ENCODE results near the gene KCNQ2. TPM values are rescaled to one million over a fixed set of nuclear protein-coding genes. Genes with fewer than 3 reads are reported as not detected.
"Not testable (repeated sequence)": the region's sequence is repeated elsewhere in the genome, so short reads cannot be mapped to it uniquely, and the experiment has no call there.

KCNQ2 gene
- total and polyA plus RNA-seq, 5 experiments from 2014 or later = 0.30 to 0.49 TPM; not detected in 3

GRCh38 chr20:63484651-63485403 lies 12.4 kb upstream of the KCNQ2 start:
- Mint-ChIP-seq H3K4me1 (peaks cover 0 to 11% (median under 1%) of the 10 kb centered on the region in 4 donors), H3K9me3 (peaks cover 0 to 2% (median 0%) of the 10 kb centered on the region in 9 donors), H3K4me3 (no peak overlapping the region), H3K36me3 (no peaks in the 10 kb centered on the region), H3K27ac (no peak overlapping the region), H3K27me3 (peaks cover 10 to 59% (median 21%) of the 10 kb centered on the region in 5 donors)
- POLR2A ChIA-PET = no interaction called here
- no peak for ATAC-seq
- no peak for DNase-seq

GRCh38 chr20:63484236-63484635 lies 11.8 kb upstream of the KCNQ2 start:
- Mint-ChIP-seq H3K27me3 (peaks cover 10 to 57% (median 21%) of the 10 kb centered on the region in 5 donors), H3K36me3 (no peaks in the 10 kb centered on the region), H3K9me3 (peaks cover 0 to 2% (median 0%) of the 10 kb centered on the region in 9 donors), H3K4me1 (peaks cover 0 to 11% (median under 1%) of the 10 kb centered on the region in 4 donors), H3K27ac (no peak overlapping the region), H3K4me3 (no peak overlapping the region)
- no peak for ATAC-seq
- no peak for DNase-seq
- POLR2A ChIA-PET = no interaction called here

GRCh38 chr20:63483834-63484233 lies 11.4 kb upstream of the KCNQ2 start:
- no peak overlapping the region for H3K4me3 Mint-ChIP-seq
- H3K4me1 Mint-ChIP-seq = peaks cover 0 to 11% (median under 1%) of the 10 kb centered on the region in 4 donors
- H3K27ac Mint-ChIP-seq = no peak overlapping the region
- H3K27me3 Mint-ChIP-seq = peaks cover 10 to 59% (median 21%) of the 10 kb centered on the region in 5 donors
- H3K9me3 Mint-ChIP-seq = peaks cover 0 to 2% (median 0%) of the 10 kb centered on the region in 9 donors
- H3K36me3 Mint-ChIP-seq = no peaks in the 10 kb centered on the region
- ATAC-seq (no peak), DNase-seq (no peak)
- POLR2A ChIA-PET = no interaction called here

DNA sequence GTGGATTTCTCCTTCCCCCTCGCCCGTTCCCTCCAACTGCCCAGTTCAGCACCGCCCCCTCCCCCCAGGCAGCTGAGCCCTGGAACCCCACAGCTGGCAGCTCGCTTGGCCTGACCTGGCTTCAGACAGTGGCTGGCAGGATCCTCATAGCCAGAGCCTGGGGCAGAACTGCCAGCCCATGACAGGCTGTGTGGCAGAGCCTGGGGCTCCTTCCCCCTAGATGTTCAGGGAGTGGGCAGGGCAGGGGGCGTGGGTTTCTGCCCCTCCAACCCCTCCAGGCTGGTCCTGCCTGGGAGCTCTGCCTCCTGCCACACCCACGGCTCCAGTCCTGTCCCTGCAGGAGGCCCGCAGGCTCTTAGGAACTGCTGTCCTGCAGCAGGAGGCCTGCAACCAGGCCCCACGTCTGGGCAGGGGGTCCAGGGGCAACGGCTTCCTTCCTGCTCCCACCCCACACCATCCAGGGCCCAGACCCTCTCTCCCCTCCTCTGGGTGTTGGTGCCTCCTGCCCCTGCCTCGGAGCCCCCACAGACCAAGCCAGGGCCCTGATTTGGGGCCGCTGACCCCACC lies 9.6 kb upstream of the KCNQ2 start:
- peaks cover 0 to 11% (median 2%) of the 10 kb centered on the region in 4 donors for H3K4me1 Mint-ChIP-seq
- DNase-seq = no peak
- POLR2A ChIA-PET = no interaction called here
- no peaks in the 10 kb centered on the region for H3K36me3 Mint-ChIP-seq
- peaks cover 0 to 2% (median 0%) of the 10 kb centered on the region in 9 donors for H3K9me3 Mint-ChIP-seq
- no peak overlapping the region for H3K27ac Mint-ChIP-seq
- H3K27me3 Mint-ChIP-seq = peaks cover 10 to 70% (median 25%) of the 10 kb centered on the region in 5 donors
- no peak for ATAC-seq
- H3K4me3 Mint-ChIP-seq = no peak overlapping the region

GRCh38 chr20:63481503-63481902 lies 9.0 kb upstream of the KCNQ2 start:
- ATAC-seq = no peak
- no peaks in the 10 kb centered on the region for H3K36me3 Mint-ChIP-seq
- peaks cover 10 to 70% (median 25%) of the 10 kb centered on the region in 5 donors for H3K27me3 Mint-ChIP-seq
- DNase-seq = no peak
- H3K27ac Mint-ChIP-seq = peak overlapping the region in 1 of 10 donors; percentile 30
- POLR2A ChIA-PET = no interaction called here
- H3K9me3 Mint-ChIP-seq = peaks cover 0 to 2% (median 0%) of the 10 kb centered on the region in 9 donors
- H3K4me1 Mint-ChIP-seq = peaks cover 0 to 11% (median 2%) of the 10 kb centered on the region in 4 donors
- H3K4me3 Mint-ChIP-seq = no peak overlapping the region

DNA sequence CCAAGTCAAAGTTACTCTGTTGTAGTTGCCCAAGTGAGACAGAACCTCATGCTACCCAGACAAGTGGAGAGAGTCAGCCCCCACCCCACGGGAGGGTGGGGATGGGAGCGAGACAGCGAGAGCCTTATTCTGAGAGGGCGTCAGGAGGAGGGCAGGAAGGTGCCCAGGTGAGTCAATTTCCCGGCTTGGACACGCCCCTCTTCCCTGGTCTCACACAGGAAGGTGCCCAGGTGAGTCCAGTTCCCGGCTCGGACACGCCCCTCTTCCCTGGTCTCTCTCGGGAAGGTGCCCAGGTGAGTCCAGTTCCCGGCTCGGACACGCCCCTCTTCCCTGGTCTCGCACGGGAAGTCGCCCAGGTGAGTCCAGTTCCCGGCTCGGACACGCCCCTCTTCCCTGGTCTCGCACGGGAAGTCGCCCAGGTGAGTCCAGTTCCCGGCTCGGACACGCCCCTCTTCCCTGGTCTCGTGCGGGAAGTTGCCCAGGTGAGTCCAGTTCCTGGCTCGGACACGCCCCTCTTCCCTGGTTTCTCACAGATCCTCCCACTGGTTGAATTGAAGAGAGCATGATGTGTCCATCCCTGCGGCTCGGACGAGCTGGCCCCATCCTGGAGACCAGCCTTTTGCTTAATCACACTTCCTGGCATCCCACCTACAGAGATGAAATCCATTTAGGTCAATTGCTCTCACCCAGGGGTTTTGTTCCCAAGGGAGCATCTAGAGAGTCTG lies 7.4 kb upstream of the KCNQ2 start:
- H3K36me3 Mint-ChIP-seq, DNase-seq, H3K27ac Mint-ChIP-seq, H3K4me3 Mint-ChIP-seq, POLR2A ChIA-PET, H3K9me3 Mint-ChIP-seq, ATAC-seq: not testable (repeated sequence)
- Mint-ChIP-seq H3K27me3 (peaks cover 14 to 73% (median 32%) of the 10 kb centered on the region in 5 donors), H3K4me1 (peaks cover 0 to 11% (median 2%) of the 10 kb centered on the region in 4 donors)

GRCh38 chr20:63478346-63479302 lies 6.2 kb upstream of the KCNQ2 start:
- ATAC-seq = no peak
- DNase-seq = no peak
- POLR2A ChIA-PET = no interaction called here
- Mint-ChIP-seq H3K27ac (peak overlapping the region in 1 of 10 donors; percentile 15), H3K27me3 (peaks cover 18 to 85% (median 37%) of the 10 kb centered on the region in 5 donors), H3K9me3 (no peaks in the 10 kb centered on the region), H3K4me1 (peaks cover 1 to 19% (median 10%) of the 10 kb centered on the region in 4 donors), H3K36me3 (no peaks in the 10 kb centered on the region), H3K4me3 (no peak overlapping the region)

DNA sequence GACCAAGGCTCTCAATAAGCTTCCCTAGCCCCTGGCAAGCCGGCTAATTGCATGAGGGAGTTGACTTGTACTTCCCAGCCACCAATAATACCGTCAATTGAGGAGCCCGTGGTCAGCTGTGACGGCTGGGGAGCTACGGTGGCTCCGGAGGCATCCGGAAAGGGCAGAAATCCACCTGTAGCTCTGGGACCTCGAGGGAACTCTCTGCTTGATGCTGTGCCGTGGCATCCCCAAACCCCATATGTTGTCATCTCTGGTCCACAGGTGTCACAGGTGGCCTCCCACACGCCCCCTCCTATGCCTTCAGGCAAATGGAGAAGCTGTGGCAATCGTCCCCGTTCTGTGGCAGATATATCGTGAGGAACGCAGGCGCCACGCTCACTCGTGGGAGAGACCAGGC lies 5.5 kb upstream of the KCNQ2 start:
- ATAC-seq = no peak
- no peaks in the 10 kb centered on the region for H3K36me3 Mint-ChIP-seq
- no peak for DNase-seq
- H3K9me3 Mint-ChIP-seq = no peaks in the 10 kb centered on the region
- POLR2A ChIA-PET = no interaction called here
- H3K27ac Mint-ChIP-seq = peak overlapping the region in 1 of 10 donors; percentile 15
- H3K4me1 Mint-ChIP-seq = peaks cover 1 to 17% (median 9%) of the 10 kb centered on the region in 4 donors
- peaks cover 18 to 88% (median 35%) of the 10 kb centered on the region in 5 donors for H3K27me3 Mint-ChIP-seq
- no peak overlapping the region for H3K4me3 Mint-ChIP-seq

DNA sequence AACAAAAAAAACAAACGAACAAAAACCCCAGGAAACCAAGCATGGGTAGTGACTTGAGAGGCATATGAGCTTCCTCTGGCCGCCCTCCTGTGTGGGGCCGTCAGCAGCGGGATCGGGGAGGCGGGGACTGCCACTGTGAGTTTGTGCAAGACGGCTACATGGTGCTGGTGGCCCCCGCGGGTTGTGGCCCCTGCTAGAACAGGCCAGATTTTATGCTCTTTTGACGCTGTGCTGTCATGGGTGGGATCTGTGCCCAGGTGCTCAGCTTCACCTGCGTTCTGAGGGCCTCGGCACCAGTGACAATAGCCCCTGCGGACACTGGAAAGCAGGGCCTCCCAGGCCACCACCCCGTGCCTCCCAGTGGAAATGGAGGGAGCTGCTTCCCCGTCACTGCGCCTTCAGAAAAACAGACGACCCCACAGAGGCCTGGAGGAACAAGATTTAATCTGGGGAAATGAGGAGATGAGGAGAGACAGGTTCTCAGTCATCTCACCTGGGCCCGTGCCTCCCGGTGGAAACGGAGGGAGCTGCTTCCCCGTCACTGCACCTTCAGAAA lies 4.7 kb upstream of the KCNQ2 start:
- Mint-ChIP-seq H3K4me3 (peak overlapping the region in 1 of 10 donors; percentile 20), H3K27ac (no peak overlapping the region), H3K9me3 (no peaks in the 10 kb centered on the region), H3K36me3 (no peaks in the 10 kb centered on the region), H3K4me1 (peaks cover 1 to 14% (median 9%) of the 10 kb centered on the region in 4 donors), H3K27me3 (peaks cover 17 to 80% (median 28%) of the 10 kb centered on the region in 5 donors)
- POLR2A ChIA-PET = no interaction called here
- ATAC-seq (no peak), DNase-seq (no peak)

- H3K36me3 Mint-ChIP-seq = no peaks in the 10 kb centered on the region
- peaks cover 1 to 10% (median 8%) of the 10 kb centered on the region in 4 donors for H3K4me1 Mint-ChIP-seq
- H3K9me3 Mint-ChIP-seq = no peaks in the 10 kb centered on the region
- peak overlapping the region in 3 of 10 donors; percentile 7 to 26 (median 9) for H3K4me3 Mint-ChIP-seq
- H3K27ac Mint-ChIP-seq = no peak overlapping the region
- POLR2A ChIA-PET = no interaction called here
- peaks cover 13 to 74% (median 24%) of the 10 kb centered on the region in 5 donors for H3K27me3 Mint-ChIP-seq
- DNase-seq (no peak), ATAC-seq (peak in 1 of 2 donors; percentile 54)
These were observed 2.8 kb upstream of the KCNQ2 start for GRCh38 chr20:63475209-63475608.

DNA sequence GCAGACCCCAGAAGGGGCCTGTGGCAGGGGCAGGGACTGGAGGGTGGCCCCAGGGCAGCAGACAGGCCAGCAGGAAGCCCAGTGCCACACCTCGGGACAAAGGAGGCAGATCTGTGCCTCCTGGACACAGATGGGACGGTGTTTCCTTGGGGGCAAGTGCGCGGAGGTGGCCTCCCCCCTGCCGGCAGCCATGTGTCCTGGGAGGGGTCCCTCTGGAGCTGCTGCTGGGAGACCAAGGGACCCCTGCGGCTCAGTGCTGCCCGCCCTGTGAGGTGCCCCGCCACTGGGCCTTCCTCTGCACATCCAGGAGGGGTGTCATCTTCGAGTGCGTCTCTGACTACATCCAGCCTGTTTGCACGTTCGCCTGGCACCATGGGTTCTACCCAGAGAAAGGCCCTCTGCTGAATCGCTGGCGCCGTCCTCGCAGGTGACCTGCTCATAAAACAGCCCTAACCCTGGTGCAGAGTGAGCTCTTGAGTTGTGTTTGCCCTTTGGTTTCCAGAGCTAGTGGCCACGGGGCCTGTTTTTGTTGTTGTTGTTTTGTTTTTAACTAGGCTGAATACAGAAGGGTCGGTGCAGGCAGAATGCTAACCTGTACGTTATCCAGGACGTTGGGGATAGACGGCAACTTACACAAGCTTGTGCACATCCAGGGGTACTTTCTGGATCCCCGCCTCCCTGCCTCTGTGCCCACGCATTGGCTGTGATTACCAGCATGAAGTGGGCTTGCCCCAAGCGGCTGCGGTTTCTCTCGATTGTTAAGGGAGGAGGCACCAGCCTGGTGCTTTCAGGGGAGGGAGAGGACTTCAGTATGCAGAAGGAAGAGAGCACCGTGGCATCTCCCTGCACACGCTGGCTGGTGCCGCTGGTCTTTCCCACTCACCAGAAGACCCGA lies 1.3 kb upstream of the KCNQ2 start:
- Mint-ChIP-seq H3K4me1 (peaks cover 1 to 12% (median 8%) of the 10 kb centered on the region in 4 donors), H3K4me3 (peak overlapping the region in 5 of 10 donors; percentile 12 to 57 (median 30)), H3K27me3 (peaks cover 12 to 69% (median 25%) of the 10 kb centered on the region in 5 donors), H3K27ac (peak overlapping the region in 1 of 10 donors; percentile 18), H3K36me3 (no peaks in the 10 kb centered on the region), H3K9me3 (no peaks in the 10 kb centered on the region)
- POLR2A ChIA-PET = no interaction called here
- ATAC-seq = peak; percentile 42 to 63
- DNase-seq = no peak

Data from naive thymus-derived CD8-positive, alpha-beta T cell (primary cell).